SK-N-SH treated with all-trans-retinoic acid at 6 μM for 48 hours (cell line): ENCODE results near the gene TAX1BP3.

Source experiments
- ARNTL ChIP-seq: fragments of 450-650 bp; formaldehyde crosslinking; IDR thresholded peaks from 2 replicates; pipeline ENCODE4 v1.5.0; 2020; ENCODE audit warnings: low read depth, mild to moderate bottlenecking, moderate library complexity, borderline replicate concordance
- GLIS3 ChIP-seq: fragments of 250-450 bp; sonication (Bioruptor Pico); IDR thresholded peaks from 2 replicates; pipeline ENCODE4 v1.5.0; 2020; ENCODE audit warnings: mild to moderate bottlenecking, moderate library complexity
- ISL1 ChIP-seq: fragments of 250-450 bp; sonication (Bioruptor Pico); IDR thresholded peaks from 2 replicates; pipeline ENCODE4 v2.1.2; 2022; ENCODE audit warnings: mild to moderate bottlenecking, moderate library complexity
- RARB ChIP-seq: fragments of 250-450 bp; sonication (Bioruptor Pico); IDR thresholded peaks from 2 replicates; pipeline ENCODE4 v1.8.0; 2021; ENCODE audit warnings: mild to moderate bottlenecking, moderate library complexity
- TCF4 ChIP-seq: fragments of 250-450 bp; sonication (Bioruptor Pico); IDR thresholded peaks from 2 replicates; pipeline ENCODE4 v1.8.0; 2021; ENCODE audit warnings: mild to moderate bottlenecking, moderate library complexity, borderline replicate concordance
- ZFP3 ChIP-seq: fragments of 250-450 bp; sonication (Bioruptor Pico); IDR thresholded peaks from 2 replicates; pipeline ENCODE4 v1.5.0; 2020; ENCODE audit warnings: mild to moderate bottlenecking, moderate library complexity
- TF ChIP-seq, protein P1 (sequence below): fragments of 250-450 bp; sonication (Bioruptor Pico); IDR thresholded peaks from 2 replicates; pipeline ENCODE4 v1.8.0; 2020; ENCODE audit warnings: mild to moderate bottlenecking, moderate library complexity, borderline replicate concordance
- TF ChIP-seq, protein P2 (sequence below): fragments of 250-450 bp; sonication (Bioruptor Pico); IDR thresholded peaks from 2 replicates; pipeline ENCODE4 v1.5.1; 2021; ENCODE audit warnings: mild to moderate bottlenecking, moderate library complexity

DNA sequence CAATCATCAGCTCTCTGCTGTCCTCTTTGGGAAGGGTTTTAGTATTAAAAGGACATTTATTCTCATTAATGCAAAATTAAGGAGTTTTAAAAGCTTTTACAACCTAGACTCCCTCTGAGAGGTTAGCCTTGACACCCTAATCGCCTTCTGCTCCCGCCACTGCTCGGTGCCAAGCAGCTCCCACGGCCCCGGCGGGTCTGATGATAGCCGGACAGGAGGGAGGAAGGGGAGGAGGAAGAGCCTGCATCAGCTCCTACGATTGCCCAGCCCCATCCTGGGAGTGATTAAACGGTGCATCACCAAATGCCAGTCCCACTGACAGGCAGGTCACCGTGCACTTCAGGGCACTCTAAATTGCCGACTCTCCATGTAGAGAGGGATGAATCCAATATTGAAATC lies 40.6 kb downstream of the TAX1BP3 start:
- no peak for TF ChIP-seq ZFP3 (CRISPR knock-in tag)
- TF ChIP-seq GLIS3 (CRISPR knock-in tag): no peak
- no peak for TF ChIP-seq ARNTL
- TF ChIP-seq, protein P1, sequence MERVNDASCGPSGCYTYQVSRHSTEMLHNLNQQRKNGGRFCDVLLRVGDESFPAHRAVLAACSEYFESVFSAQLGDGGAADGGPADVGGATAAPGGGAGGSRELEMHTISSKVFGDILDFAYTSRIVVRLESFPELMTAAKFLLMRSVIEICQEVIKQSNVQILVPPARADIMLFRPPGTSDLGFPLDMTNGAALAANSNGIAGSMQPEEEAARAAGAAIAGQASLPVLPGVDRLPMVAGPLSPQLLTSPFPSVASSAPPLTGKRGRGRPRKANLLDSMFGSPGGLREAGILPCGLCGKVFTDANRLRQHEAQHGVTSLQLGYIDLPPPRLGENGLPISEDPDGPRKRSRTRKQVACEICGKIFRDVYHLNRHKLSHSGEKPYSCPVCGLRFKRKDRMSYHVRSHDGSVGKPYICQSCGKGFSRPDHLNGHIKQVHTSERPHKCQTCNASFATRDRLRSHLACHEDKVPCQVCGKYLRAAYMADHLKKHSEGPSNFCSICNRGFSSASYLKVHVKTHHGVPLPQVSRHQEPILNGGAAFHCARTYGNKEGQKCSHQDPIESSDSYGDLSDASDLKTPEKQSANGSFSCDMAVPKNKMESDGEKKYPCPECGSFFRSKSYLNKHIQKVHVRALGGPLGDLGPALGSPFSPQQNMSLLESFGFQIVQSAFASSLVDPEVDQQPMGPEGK (CRISPR knock-in tag): no peak
- TF ChIP-seq, protein P2, sequence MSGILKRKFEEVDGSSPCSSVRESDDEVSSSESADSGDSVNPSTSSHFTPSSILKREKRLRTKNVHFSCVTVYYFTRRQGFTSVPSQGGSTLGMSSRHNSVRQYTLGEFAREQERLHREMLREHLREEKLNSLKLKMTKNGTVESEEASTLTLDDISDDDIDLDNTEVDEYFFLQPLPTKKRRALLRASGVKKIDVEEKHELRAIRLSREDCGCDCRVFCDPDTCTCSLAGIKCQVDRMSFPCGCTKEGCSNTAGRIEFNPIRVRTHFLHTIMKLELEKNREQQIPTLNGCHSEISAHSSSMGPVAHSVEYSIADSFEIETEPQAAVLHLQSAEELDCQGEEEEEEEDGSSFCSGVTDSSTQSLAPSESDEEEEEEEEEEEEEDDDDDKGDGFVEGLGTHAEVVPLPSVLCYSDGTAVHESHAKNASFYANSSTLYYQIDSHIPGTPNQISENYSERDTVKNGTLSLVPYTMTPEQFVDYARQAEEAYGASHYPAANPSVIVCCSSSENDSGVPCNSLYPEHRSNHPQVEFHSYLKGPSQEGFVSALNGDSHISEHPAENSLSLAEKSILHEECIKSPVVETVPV (CRISPR knock-in tag): no peak
- no peak for TF ChIP-seq RARB
- TF ChIP-seq TCF4 (CRISPR knock-in tag): no peak
- TF ChIP-seq ISL1 (CRISPR knock-in tag): no peak
